GM12878 (cell line): Measurements from ENCODE around the gene BTG1. TPM values are rescaled to one million over a fixed set of nuclear protein-coding genes. Genes with fewer than 3 reads are reported as not detected.
A peak's percentile ranks its signal among the peaks of the same experiment; 100 is the strongest.

Experiments
- ATF7 ChIP-seq: fragments of 450-650 bp; IDR thresholded peaks from 2 replicates; pipeline ENCODE4 v1.6.1; 2016; ENCODE audit warnings: low read depth, mild to moderate bottlenecking
- DPF2 ChIP-seq: fragments of 450-650 bp; IDR thresholded peaks from 2 replicates; pipeline ENCODE4 v1.6.1; 2017; ENCODE audit warnings: mild to moderate bottlenecking
- IKZF1 ChIP-seq: fragments of 450-650 bp; conservative IDR thresholded peaks from 2 replicates; pipeline ENCODE4 v1.6.1; 2017; ENCODE audit warnings: antibody characterized with exemption, mild to moderate bottlenecking
- JUNB ChIP-seq: IDR thresholded peaks from 2 replicates; pipeline ENCODE4 v1.6.1; 2016; ENCODE audit warnings: antibody characterized with exemption, mild to moderate bottlenecking
- MAX ChIP-seq: IDR thresholded peaks from 2 replicates; pipeline ENCODE4 v1.6.1; 2012; ENCODE audit warnings: low read depth, low read length, improper control_type of control experiment
- MLLT1 ChIP-seq: fragments of 450-650 bp; IDR thresholded peaks from 2 replicates; pipeline ENCODE4 v1.6.1; 2016; ENCODE audit warnings: mild to moderate bottlenecking
- MTA2 ChIP-seq: fragments of 450-650 bp; IDR thresholded peaks from 2 replicates; pipeline ENCODE4 v1.6.1; 2016; ENCODE audit warnings: low read depth, mild to moderate bottlenecking, moderate library complexity
- NBN ChIP-seq: fragments of 450-650 bp; IDR thresholded peaks from 2 replicates; pipeline ENCODE4 v1.6.1; 2016
- NFYA ChIP-seq: IDR thresholded peaks from 2 replicates; pipeline ENCODE4 v1.6.1; 2011; ENCODE audit warnings: low read depth, mild to moderate bottlenecking, low read length, improper control_type of control experiment, borderline replicate concordance
- PAX5 ChIP-seq: IDR thresholded peaks from 2 replicates; pipeline ENCODE4 v1.6.1; 2011; ENCODE audit warnings: low read depth, low read length, borderline replicate concordance
- POLR2AphosphoS5 ChIP-seq: IDR thresholded peaks from 2 replicates; pipeline ENCODE4 v1.6.1; 2011; ENCODE audit warnings: mild to moderate bottlenecking, low read length, inconsistent platforms
- RCOR1 ChIP-seq: conservative IDR thresholded peaks from 2 replicates; pipeline ENCODE4 v1.6.1; 2012; ENCODE audit warnings: low read depth, low read length, improper control_type of control experiment
- SMAD5 ChIP-seq: IDR thresholded peaks from 2 replicates; pipeline ENCODE4 v1.6.1; 2016; ENCODE audit warnings: antibody characterized with exemption, low read depth
- SRF ChIP-seq, 2 experiments: IDR thresholded peaks; 2 replicates each; pipeline ENCODE4 v1.6.1; 2011; ENCODE audit warnings: low read depth in 2 of 2, low read length in 2 of 2, mild to moderate bottlenecking in 1 of 2, moderate library complexity in 1 of 2
- USF2 ChIP-seq: IDR thresholded peaks from 2 replicates; pipeline ENCODE4 v1.6.1; 2011; ENCODE audit warnings: low read depth, low read length, improper control_type of control experiment, borderline replicate concordance
- WRNIP1 ChIP-seq: IDR thresholded peaks from 2 replicates; pipeline ENCODE4 v1.6.1; 2011; ENCODE audit warnings: low read depth, low read length, improper control_type of control experiment, borderline replicate concordance
- ZNF384 ChIP-seq: IDR thresholded peaks from 2 replicates; pipeline ENCODE4 v1.6.1; 2012; ENCODE audit warnings: low read depth, mild to moderate bottlenecking, low read length, improper control_type of control experiment, borderline replicate concordance
- ZNF622 ChIP-seq: fragments of 450-650 bp; IDR thresholded peaks from 2 replicates; pipeline ENCODE4 v1.6.1; 2017; ENCODE audit warnings: mild to moderate bottlenecking, inconsistent platforms
- polyA plus RNA-seq, 11 experiments: library from polyadenylated mRNA; depleted of rRNA in 4 of 11; unstranded in 6 of 11; stranded (reverse) in 5 of 11; fragments of >200 nt; fragmentation: Nextera tagmentation in 4 of 11; fragmentation: Illumina TruSeq in 1 of 11; extraction: Ambion mirVana in 4 of 11; extraction: Trizol in 1 of 11; gene quantifications; 1 replicate in 1 of 11; 2 replicates in 10 of 11; pipeline versions ENCODE4 v1.2.1 to v1.2.3, GENCODE V29; 2011 to 2016; ENCODE audit warnings: inconsistent platforms in 2 of 11, missing spikeins in 2 of 11, low read depth in 1 of 11
- total RNA-seq, 4 experiments: library from RNA; depleted of rRNA in 3 of 4; stranded (reverse); fragments of >200 nt in 3 of 4; fragmentation: Illumina TruSeq in 1 of 4; extraction: Trizol in 1 of 4; gene quantifications; 2 replicates each; pipeline versions ENCODE4 v1.2.1 to v1.2.3, GENCODE V29; 2013 to 2021
- TF ChIP-seq, protein P1 (sequence below): fragments of 450-650 bp; formaldehyde crosslinking; IDR thresholded peaks from 2 replicates; pipeline ENCODE4 v1.4.0; 2022; ENCODE audit warnings: mild to moderate bottlenecking, moderate library complexity
- TF ChIP-seq, protein P2 (sequence below): fragments of 450-650 bp; IDR thresholded peaks from 2 replicates; pipeline ENCODE4 v1.6.1; 2016; ENCODE audit warnings: mild to moderate bottlenecking
- TF ChIP-seq, protein P3 (sequence below): fragments of 450-650 bp; IDR thresholded peaks from 2 replicates; pipeline ENCODE4 v1.6.1; 2017; ENCODE audit warnings: mild to moderate bottlenecking, low read depth, inconsistent platforms; ENCODE audit not compliant: poor library complexity, severe bottlenecking

Gene BTG1
- total and polyA plus RNA-seq, 10 of the 15 experiments (the other 5 are each of a cell fraction or from before 2014, with no cell fraction given), result 23.7 to 194 (median 56.4) TPM

DNA sequence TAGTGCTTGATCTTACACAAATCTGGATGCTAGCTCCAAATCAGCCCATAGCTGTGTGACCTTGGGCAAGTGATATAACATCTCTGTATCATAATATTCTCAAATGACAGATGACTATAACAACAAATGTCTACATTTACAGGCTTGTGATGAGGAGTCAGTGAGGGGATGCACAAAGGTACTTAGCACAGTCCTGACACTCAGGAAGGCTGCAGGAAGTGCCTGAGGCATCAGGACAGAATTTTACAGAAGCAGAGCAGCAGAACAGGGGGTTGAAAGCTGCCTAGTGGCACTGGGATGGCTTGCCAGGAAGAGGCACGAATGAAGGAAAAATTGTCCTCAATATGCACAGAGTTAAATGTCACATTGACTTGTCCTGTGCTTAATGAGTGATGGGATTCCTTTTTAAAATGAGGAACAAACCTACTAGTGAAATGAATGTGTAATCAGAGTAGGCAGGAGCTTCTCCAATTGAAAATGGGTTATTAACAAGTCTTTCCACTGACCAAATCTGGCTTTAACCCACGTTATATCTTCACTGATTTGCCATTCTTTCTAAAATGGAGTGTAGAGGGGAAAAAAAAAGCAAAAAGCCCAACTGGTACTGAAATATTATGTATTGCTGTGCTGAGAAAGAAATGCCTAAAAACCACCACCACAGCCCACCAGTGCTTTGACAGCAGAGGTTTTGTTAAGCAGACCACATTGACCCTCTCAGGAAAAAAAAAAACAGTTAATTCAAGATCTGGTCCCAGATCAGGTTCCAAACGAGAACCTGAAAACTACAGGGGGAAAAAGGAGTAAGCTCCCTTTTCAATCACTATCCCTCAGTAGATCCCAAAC is 11.6 kb downstream of the BTG1 start (continued):
- TF ChIP-seq, protein P1, sequence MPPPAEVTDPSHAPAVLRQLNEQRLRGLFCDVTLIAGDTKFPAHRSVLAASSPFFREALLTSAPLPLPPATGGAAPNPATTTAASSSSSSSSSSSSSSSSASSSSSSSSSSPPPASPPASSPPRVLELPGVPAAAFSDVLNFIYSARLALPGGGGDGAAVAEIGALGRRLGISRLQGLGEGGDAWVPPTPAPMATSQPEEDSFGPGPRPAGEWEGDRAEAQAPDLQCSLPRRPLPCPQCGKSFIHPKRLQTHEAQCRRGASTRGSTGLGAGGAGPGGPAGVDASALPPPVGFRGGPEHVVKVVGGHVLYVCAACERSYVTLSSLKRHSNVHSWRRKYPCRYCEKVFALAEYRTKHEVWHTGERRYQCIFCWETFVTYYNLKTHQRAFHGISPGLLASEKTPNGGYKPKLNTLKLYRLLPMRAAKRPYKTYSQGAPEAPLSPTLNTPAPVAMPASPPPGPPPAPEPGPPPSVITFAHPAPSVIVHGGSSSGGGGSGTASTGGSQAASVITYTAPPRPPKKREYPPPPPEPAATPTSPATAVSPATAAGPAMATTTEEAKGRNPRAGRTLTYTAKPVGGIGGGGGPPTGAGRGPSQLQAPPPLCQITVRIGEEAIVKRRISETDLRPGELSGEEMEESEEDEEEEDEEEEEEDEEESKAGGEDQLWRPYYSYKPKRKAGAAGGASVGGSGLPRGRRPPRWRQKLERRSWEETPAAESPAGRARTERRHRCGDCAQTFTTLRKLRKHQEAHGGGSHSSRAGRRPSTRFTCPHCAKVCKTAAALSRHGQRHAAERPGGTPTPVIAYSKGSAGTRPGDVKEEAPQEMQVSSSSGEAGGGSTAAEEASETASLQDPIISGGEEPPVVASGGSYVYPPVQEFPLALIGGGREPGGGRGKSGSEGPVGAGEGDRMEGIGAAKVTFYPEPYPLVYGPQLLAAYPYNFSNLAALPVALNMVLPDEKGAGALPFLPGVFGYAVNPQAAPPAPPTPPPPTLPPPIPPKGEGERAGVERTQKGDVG (CRISPR knock-in tag), result no peak
- no peak for TF ChIP-seq RCOR1
- TF ChIP-seq ZNF622, result no peak
- 0 out of 2 replicates have a peak, but pooled peaks have one; percentile 44 for TF ChIP-seq IKZF1
- no peak for TF ChIP-seq SMAD5
- peak; percentile 41; the same call in 1 of the 2 replicates for TF ChIP-seq DPF2
- no peak for TF ChIP-seq USF2
- TF ChIP-seq POLR2AphosphoS5, result no peak; the same call in 1 of the 2 replicates
- TF ChIP-seq SRF (IDR thresholded peaks at IDR 0.05; ENCODE audit: low read depth in 2 of 2, low read length in 2 of 2), result no peak
- peak; percentile 78 for TF ChIP-seq MTA2
- no peak for TF ChIP-seq PAX5
- no peak for TF ChIP-seq MAX
- TF ChIP-seq MLLT1, result peak; percentile 50; the same call in 1 of the 2 replicates
- peak; percentile 30; the same call in 1 of the 2 replicates for TF ChIP-seq ATF7
- TF ChIP-seq, protein P2, sequence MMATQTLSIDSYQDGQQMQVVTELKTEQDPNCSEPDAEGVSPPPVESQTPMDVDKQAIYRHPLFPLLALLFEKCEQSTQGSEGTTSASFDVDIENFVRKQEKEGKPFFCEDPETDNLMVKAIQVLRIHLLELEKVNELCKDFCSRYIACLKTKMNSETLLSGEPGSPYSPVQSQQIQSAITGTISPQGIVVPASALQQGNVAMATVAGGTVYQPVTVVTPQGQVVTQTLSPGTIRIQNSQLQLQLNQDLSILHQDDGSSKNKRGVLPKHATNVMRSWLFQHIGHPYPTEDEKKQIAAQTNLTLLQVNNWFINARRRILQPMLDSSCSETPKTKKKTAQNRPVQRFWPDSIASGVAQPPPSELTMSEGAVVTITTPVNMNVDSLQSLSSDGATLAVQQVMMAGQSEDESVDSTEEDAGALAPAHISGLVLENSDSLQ, result peak; percentile 44; the same call in 1 of the 2 replicates
- no peak for TF ChIP-seq WRNIP1
- TF ChIP-seq NFYA, result no peak
- TF ChIP-seq, protein P3, sequence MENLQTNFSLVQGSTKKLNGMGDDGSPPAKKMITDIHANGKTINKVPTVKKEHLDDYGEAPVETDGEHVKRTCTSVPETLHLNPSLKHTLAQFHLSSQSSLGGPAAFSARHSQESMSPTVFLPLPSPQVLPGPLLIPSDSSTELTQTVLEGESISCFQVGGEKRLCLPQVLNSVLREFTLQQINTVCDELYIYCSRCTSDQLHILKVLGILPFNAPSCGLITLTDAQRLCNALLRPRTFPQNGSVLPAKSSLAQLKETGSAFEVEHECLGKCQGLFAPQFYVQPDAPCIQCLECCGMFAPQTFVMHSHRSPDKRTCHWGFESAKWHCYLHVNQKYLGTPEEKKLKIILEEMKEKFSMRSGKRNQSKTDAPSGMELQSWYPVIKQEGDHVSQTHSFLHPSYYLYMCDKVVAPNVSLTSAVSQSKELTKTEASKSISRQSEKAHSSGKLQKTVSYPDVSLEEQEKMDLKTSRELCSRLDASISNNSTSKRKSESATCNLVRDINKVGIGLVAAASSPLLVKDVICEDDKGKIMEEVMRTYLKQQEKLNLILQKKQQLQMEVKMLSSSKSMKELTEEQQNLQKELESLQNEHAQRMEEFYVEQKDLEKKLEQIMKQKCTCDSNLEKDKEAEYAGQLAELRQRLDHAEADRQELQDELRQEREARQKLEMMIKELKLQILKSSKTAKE, result no peak
- TF ChIP-seq ZNF384, result peak; percentile 37; the same call in 1 of the 2 replicates
- peak; percentile 68 for TF ChIP-seq JUNB
- TF ChIP-seq NBN, result peak; percentile 41; the same call in 1 of the 2 replicates
